ENCODE data around the gene TMPRSS3. TPM values are rescaled to one million over a fixed set of nuclear protein-coding genes. Genes with fewer than 3 reads are reported as not detected.

TMPRSS3 gene
- total RNA-seq, 2 experiments from 2014 or later: 22.3 to 27.4 TPM

DNA sequence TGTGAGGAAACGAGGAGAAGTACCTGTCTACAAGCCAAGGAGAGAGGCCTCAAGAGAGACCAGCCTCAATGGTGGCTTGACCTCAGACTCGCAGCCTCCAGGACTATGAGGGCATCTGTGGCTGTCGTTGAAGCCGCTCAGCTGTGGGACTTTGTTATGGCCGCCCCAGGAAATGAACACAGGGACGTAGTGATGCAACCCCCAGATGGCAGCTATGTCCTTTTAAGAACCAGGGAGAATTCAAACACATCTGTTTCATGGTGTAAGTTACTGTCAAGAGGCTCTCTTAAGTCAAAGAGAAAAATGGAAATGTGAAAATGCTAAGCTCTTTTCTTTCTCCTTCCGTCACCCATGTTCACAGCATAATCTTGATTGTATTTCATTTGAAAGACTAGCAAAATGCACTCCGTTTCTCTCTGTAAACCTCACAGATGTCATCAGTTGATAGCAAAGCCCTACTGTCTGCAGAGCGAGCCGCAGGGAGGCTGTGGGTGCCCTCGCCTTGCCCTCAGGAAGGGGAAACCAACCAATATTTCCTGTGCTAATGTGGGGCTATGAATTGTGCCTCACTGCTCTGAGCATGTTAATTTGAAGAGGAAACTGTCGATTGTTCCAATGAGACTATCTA, 29.2 kb upstream of the TMPRSS3 start:
- CTCF ChIA-PET: interaction anchor here (1.0 to 8.0 kb wide), 7 partner anchors 9 to 87 kb away, joined by 3 to 41 read pairs (median 7); partner anchors contain the start of gene UBASH3A
- ATAC-seq (peak; percentile 70), DNase-seq (peak; percentile 93)
- no peaks in the 10 kb centered on the region for H3K27me3 Mint-ChIP-seq
- no peaks in the 10 kb centered on the region for H3K9me3 Mint-ChIP-seq (ENCODE audit: low read depth)
- H3K36me3 Mint-ChIP-seq: peaks cover 82% of the 10 kb centered on the region
- H3K4me3 Mint-ChIP-seq: peak overlapping the region; percentile 52
- H3K27ac Mint-ChIP-seq: peak overlapping the region; percentile 93
- peaks cover 72% of the 10 kb centered on the region for H3K4me1 Mint-ChIP-seq

DNA sequence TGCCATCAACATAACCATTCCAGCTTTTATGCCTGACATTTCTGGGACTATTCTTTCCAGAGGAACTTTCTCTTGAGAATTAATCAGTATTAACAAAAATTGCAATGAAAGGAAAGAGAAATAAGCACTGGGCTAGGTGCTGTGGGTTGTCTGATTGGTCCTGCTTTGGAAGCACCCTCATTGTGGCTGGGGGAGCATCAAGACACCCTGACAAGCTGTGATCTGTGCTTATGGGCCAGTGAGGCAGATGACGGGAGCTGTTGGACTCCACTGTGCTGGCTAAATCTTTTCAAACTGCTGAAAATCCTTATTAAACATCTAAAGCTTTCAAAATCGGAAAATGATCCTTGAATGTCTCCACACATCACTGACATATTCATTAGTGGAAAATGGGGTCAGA, 27.8 kb upstream of the TMPRSS3 start:
- H3K4me3 Mint-ChIP-seq: peak overlapping the region; percentile 52
- ATAC-seq: no peak
- CTCF ChIA-PET: interaction anchor here (1.2 to 8.0 kb wide), 7 partner anchors 9 to 42 kb away, joined by 3 to 41 read pairs (median 6); partner anchors contain the start of gene UBASH3A
- H3K27ac Mint-ChIP-seq: peak overlapping the region; percentile 93
- no peak for DNase-seq
- peaks cover 85% of the 10 kb centered on the region for H3K4me1 Mint-ChIP-seq
- H3K27me3 Mint-ChIP-seq: no peaks in the 10 kb centered on the region
- peaks cover 82% of the 10 kb centered on the region for H3K36me3 Mint-ChIP-seq
- H3K9me3 Mint-ChIP-seq (ENCODE audit: low read depth): peaks cover 5% of the 10 kb centered on the region

- peaks cover 5% of the 10 kb centered on the region for H3K9me3 Mint-ChIP-seq (ENCODE audit: low read depth)
- peaks cover 90% of the 10 kb centered on the region for H3K4me1 Mint-ChIP-seq
- peak overlapping the region; percentile 52 for H3K4me3 Mint-ChIP-seq
- no peaks in the 10 kb centered on the region for H3K27me3 Mint-ChIP-seq
- peak overlapping the region; percentile 93 for H3K27ac Mint-ChIP-seq
- H3K36me3 Mint-ChIP-seq: peaks cover 84% of the 10 kb centered on the region
- DNase-seq: peak; percentile 89
- CTCF ChIA-PET: interaction anchor here (0.7 to 8.0 kb wide), 9 partner anchors 9 to 42 kb away, joined by 3 to 41 read pairs (median 6); partner anchors contain the start of gene UBASH3A
- peak; percentile 59 for ATAC-seq
Measured at GRCh38 chr21:42423197-42423675, 27.4 kb upstream of the TMPRSS3 start.

GRCh38 chr21:42421018-42421793, 25.4 kb upstream of the TMPRSS3 start:
- peak overlapping the region; percentile 10 for H3K4me3 Mint-ChIP-seq

DNA sequence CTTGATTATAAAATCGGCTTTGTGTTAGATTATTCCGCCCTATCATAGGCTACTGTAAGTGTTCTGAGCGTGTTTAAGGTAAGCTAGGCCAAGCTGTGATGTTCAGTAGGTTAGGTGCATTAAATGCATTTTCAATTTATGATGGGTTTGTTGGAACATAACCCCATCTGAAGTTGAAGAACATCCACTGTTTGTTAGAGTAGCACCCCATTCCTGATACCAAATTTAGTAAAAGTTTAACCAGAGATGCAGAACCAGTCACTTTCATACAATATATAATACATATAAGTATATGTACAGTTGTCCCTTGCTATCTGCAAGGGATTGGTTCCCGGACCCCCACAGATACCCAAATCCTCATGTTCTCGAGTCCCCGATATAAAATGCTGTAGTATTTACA, 24.0 kb upstream of the TMPRSS3 start:
- no peak overlapping the region for H3K27ac Mint-ChIP-seq
- ATAC-seq (no peak), DNase-seq (no peak)
- H3K9me3 Mint-ChIP-seq (ENCODE audit: low read depth): peaks cover 8% of the 10 kb centered on the region
- no peaks in the 10 kb centered on the region for H3K27me3 Mint-ChIP-seq
- CTCF ChIA-PET: interaction anchor here (4.2 to 8.0 kb wide), 2 partner anchors 10 to 16 kb away, joined by 26 to 41 read pairs; partner anchors contain the start of gene UBASH3A
- peaks cover 84% of the 10 kb centered on the region for H3K36me3 Mint-ChIP-seq
- no peak overlapping the region for H3K4me3 Mint-ChIP-seq
- H3K4me1 Mint-ChIP-seq: peaks cover 70% of the 10 kb centered on the region

More at GRCh38 chr21:42421018-42421793, 25.4 kb upstream of the TMPRSS3 start:
- CTCF ChIA-PET: interaction anchor here (0.9 to 8.0 kb wide), 9 partner anchors 11 to 83 kb away, joined by 3 to 41 read pairs (median 6); partner anchors contain the start of gene UBASH3A
- H3K27me3 Mint-ChIP-seq: no peaks in the 10 kb centered on the region
- H3K36me3 Mint-ChIP-seq: peaks cover 83% of the 10 kb centered on the region
- H3K4me1 Mint-ChIP-seq: peaks cover 84% of the 10 kb centered on the region
- DNase-seq (peak; percentile 67), ATAC-seq (peak; percentile 15)
- H3K27ac Mint-ChIP-seq: peak overlapping the region; percentile 82
- H3K9me3 Mint-ChIP-seq (ENCODE audit: low read depth): peaks cover 8% of the 10 kb centered on the region

DNA sequence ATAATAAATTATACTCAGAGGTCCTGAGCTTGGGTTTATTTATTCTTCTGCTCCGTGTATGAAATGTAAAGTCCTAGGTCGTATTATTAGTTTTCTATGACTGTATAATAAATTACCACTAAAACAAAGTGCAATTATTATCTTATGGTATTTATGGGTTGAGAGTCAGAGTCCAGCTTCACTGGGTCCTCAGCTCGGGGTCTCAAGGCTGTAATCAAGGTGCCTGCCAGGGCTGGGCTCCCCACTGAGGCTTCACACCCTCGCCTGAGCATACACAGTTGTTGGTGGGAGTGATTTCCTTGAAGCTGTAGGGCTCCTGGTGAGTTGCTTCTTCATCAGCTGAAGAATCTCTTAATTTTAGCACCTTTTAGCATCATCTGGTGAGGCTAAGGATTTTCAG, 23.0 kb upstream of the TMPRSS3 start:
- no peak for ATAC-seq
- peaks cover 60% of the 10 kb centered on the region for H3K4me1 Mint-ChIP-seq
- H3K36me3 Mint-ChIP-seq: peaks cover 84% of the 10 kb centered on the region
- H3K4me3 Mint-ChIP-seq: no peak overlapping the region
- no peaks in the 10 kb centered on the region for H3K27me3 Mint-ChIP-seq
- H3K27ac Mint-ChIP-seq: no peak overlapping the region
- H3K9me3 Mint-ChIP-seq (ENCODE audit: low read depth): peaks cover 8% of the 10 kb centered on the region
- DNase-seq: no peak
- CTCF ChIA-PET: interaction anchor here (1.0 to 8.0 kb wide), 4 partner anchors 8 to 26 kb away, joined by 3 to 41 read pairs (median 14); partner anchors contain the start of gene UBASH3A

GRCh38 chr21:42417533-42417932, 21.7 kb upstream of the TMPRSS3 start:
- no peaks in the 10 kb centered on the region for H3K27me3 Mint-ChIP-seq
- no peak overlapping the region for H3K4me3 Mint-ChIP-seq

GRCh38 chr21:42414928-42415769, 19.3 kb upstream of the TMPRSS3 start:
- H3K36me3 Mint-ChIP-seq: peaks cover 66% of the 10 kb centered on the region
- peak overlapping the region; percentile 96 for H3K27ac Mint-ChIP-seq
- peak overlapping the region; percentile 37 for H3K4me3 Mint-ChIP-seq
- peak; percentile 96 for DNase-seq
- ATAC-seq: peak; percentile 87
- peaks cover 25% of the 10 kb centered on the region for H3K4me1 Mint-ChIP-seq
- CTCF ChIA-PET: interaction anchor here (1.3 to 2.1 kb wide), 6 partner anchors 8 to 35 kb away, joined by 3 to 7 read pairs (median 4); partner anchors contain the start of gene UBASH3A
- peaks cover 8% of the 10 kb centered on the region for H3K9me3 Mint-ChIP-seq (ENCODE audit: low read depth)
- no peaks in the 10 kb centered on the region for H3K27me3 Mint-ChIP-seq

More at GRCh38 chr21:42417533-42417932, 21.7 kb upstream of the TMPRSS3 start:
- CTCF ChIA-PET: interaction anchor here (8.0 kb wide), 1 partner anchor 8 kb away, joined by 41 read pairs; no protein-coding TSS in a partner anchor
- H3K27ac Mint-ChIP-seq: peak overlapping the region; percentile 74
- H3K9me3 Mint-ChIP-seq (ENCODE audit: low read depth): peaks cover 8% of the 10 kb centered on the region
- peaks cover 47% of the 10 kb centered on the region for H3K4me1 Mint-ChIP-seq
- peaks cover 84% of the 10 kb centered on the region for H3K36me3 Mint-ChIP-seq
- DNase-seq (peak; percentile 82), ATAC-seq (peak; percentile 32)

- peak overlapping the region; percentile 37 for H3K4me3 Mint-ChIP-seq
- CTCF ChIA-PET: interaction anchor here (1.8 to 2.1 kb wide), 4 partner anchors 9 to 15 kb away, joined by 4 to 10 read pairs (median 5); partner anchors contain the start of gene UBASH3A
- H3K36me3 Mint-ChIP-seq: peaks cover 60% of the 10 kb centered on the region
- no peaks in the 10 kb centered on the region for H3K27me3 Mint-ChIP-seq
- ATAC-seq (no peak), DNase-seq (no peak)
- H3K27ac Mint-ChIP-seq: peak overlapping the region; percentile 96
- peaks cover 25% of the 10 kb centered on the region for H3K4me1 Mint-ChIP-seq
- peaks cover 8% of the 10 kb centered on the region for H3K9me3 Mint-ChIP-seq (ENCODE audit: low read depth)
Measured at GRCh38 chr21:42414553-42414927, 18.7 kb upstream of the TMPRSS3 start.

- peaks cover 3% of the 10 kb centered on the region for H3K9me3 Mint-ChIP-seq (ENCODE audit: low read depth)
- CTCF ChIA-PET: interaction anchor here (0.9 to 2.1 kb wide), 3 partner anchors 9 to 40 kb away, joined by 3 to 10 read pairs (median 5); partner anchors contain the start of gene UBASH3A
- peak overlapping the region; percentile 96 for H3K27ac Mint-ChIP-seq
- peaks cover 55% of the 10 kb centered on the region for H3K36me3 Mint-ChIP-seq
- H3K4me1 Mint-ChIP-seq: peaks cover 25% of the 10 kb centered on the region
- DNase-seq (no peak), ATAC-seq (no peak)
- peak overlapping the region; percentile 37 for H3K4me3 Mint-ChIP-seq
- H3K27me3 Mint-ChIP-seq: no peaks in the 10 kb centered on the region
Measured at GRCh38 chr21:42414066-42414465, 18.2 kb upstream of the TMPRSS3 start.

GRCh38 chr21:42413500-42413899, 17.6 kb upstream of the TMPRSS3 start:
- Mint-ChIP-seq H3K4me1 (peaks cover 23% of the 10 kb centered on the region), H3K27me3 (no peaks in the 10 kb centered on the region), H3K9me3 (ENCODE audit: low read depth) (peaks cover 3% of the 10 kb centered on the region), H3K36me3 (peaks cover 50% of the 10 kb centered on the region), H3K27ac (peak overlapping the region; percentile 96), H3K4me3 (no peak overlapping the region)
- CTCF ChIA-PET: interaction anchor here (0.9 to 2.1 kb wide), 3 partner anchors 10 to 40 kb away, joined by 3 to 10 read pairs (median 5); partner anchors contain the start of gene UBASH3A
- DNase-seq (no peak), ATAC-seq (no peak)

- Mint-ChIP-seq H3K4me3 (no peak overlapping the region), H3K27me3 (no peaks in the 10 kb centered on the region), H3K27ac (peak overlapping the region; percentile 96), H3K9me3 (ENCODE audit: low read depth) (peaks cover 3% of the 10 kb centered on the region), H3K36me3 (peaks cover 49% of the 10 kb centered on the region), H3K4me1 (peaks cover 23% of the 10 kb centered on the region)
- ATAC-seq (no peak), DNase-seq (no peak)
- CTCF ChIA-PET: interaction anchor here (0.9 to 2.1 kb wide), 3 partner anchors 9 to 39 kb away, joined by 3 to 10 read pairs (median 5); partner anchors contain the start of gene UBASH3A
Measured at GRCh38 chr21:42413093-42413492, 17.2 kb upstream of the TMPRSS3 start.
